Measurements from ENCODE around the gene PAPLN.

Gene PAPLN

DNA sequence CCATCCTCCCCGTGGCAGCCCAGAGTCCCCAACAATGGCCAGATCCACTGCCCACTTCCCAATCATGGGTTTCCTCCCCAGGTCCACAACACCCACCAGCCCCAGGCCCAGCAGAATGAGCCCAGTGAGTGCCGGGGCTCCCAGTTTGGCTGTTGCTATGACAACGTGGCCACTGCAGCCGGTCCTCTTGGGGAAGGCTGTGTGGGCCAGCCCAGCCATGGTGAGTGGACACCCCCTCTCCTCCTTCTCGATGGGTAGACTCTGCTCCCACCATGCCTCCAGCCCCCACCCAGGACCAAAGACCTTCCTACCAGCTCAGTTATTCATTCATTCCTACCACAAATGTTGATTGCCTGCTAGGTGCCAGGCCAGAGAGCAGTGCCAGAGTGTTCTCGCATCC, 23.8 kb downstream of the PAPLN start:
- DNase-seq (ENCODE audit: low read depth): no peak

DNA sequence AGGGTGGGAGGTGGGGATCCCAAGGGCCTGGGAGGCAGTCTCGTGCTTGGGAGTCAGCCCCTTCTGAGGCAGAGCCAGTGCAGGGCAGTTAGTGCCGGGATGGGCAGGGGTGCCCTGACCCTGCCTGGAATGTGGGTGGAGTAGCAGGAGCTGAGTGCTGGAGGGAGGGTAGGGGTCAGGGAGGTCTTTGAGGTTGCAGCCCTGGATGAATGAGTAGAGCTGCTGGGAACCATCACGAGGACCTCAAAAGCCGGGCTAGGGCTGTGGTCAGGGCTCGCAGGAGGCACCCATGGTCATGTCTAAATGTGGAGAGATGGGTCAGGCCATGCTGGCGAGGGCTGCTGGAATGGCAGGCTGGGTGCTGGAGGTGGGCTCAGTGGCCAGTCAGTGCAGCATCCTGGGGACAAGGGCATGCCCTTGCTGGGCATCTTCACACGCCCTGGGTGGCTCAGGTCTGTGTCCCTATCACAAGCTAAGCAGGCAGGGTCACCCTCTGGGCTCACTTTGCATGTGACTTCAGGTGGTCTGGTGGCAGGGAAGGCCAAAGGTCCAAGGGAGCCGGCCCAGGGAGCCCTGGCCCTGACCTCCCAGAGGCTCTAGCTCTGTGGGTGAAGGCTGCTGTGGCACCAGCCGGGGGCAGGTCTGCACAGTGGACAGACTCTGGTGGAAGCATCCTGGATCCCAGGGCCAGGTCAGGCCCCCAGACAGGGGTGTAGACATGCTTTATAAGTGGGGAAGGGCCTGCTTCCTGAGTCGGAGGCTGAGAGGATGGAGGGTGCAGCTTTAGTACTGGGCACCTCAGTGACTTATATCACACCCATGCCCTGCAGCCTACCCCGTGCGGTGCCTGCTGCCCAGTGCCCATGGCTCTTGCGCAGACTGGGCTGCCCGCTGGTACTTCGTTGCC, 24.5 kb downstream of the PAPLN start:
- DNase-seq (ENCODE audit: low read depth): no peak

DNA sequence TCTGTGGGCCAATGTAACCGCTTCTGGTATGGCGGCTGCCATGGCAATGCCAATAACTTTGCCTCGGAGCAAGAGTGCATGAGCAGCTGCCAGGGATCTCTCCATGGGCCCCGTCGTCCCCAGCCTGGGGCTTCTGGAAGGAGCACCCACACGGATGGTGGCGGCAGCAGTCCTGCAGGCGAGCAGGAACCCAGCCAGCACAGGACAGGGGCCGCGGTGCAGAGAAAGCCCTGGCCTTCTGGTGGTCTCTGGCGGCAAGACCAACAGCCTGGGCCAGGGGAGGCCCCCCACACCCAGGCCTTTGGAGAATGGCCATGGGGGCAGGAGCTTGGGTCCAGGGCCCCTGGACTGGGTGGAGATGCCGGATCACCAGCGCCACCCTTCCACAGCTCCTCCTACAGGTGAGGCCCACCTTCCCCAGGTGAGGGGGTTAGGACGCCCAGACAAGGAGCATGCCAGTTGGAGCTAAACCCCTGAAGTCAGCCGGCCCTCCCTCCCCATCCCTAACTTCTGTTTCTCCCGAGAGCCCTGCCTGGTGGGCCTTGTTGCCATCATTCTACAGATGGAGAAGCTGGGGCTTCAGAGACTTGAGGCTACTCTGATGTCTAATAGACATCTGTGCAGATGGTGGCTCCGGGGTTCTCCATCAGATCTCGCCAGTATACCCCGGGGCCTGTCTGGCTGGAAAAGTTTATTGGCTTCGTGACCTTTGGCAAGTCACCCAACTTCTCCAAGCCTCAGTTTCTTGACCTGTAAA, 25.3 kb downstream of the PAPLN start:
- no peak for DNase-seq (ENCODE audit: low read depth)

DNA sequence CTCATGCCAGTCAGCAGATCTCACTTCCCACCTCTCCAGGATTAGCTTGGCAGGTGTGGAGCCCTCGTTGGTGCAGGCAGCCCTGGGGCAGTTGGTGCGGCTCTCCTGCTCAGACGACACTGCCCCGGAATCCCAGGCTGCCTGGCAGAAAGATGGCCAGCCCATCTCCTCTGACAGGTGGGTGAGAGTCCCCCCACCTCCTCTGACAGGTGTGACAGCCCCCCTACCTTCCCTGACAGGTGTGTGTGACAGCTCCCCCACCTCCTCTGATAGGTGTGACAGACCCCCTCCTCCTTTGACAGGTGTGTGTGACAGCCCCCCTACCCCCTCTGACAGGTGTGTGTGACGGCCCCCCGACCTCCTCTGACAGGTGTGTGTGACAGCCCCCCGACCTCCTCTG, 26.3 kb downstream of the PAPLN start:
- DNase-seq (ENCODE audit: low read depth): no peak

DNA sequence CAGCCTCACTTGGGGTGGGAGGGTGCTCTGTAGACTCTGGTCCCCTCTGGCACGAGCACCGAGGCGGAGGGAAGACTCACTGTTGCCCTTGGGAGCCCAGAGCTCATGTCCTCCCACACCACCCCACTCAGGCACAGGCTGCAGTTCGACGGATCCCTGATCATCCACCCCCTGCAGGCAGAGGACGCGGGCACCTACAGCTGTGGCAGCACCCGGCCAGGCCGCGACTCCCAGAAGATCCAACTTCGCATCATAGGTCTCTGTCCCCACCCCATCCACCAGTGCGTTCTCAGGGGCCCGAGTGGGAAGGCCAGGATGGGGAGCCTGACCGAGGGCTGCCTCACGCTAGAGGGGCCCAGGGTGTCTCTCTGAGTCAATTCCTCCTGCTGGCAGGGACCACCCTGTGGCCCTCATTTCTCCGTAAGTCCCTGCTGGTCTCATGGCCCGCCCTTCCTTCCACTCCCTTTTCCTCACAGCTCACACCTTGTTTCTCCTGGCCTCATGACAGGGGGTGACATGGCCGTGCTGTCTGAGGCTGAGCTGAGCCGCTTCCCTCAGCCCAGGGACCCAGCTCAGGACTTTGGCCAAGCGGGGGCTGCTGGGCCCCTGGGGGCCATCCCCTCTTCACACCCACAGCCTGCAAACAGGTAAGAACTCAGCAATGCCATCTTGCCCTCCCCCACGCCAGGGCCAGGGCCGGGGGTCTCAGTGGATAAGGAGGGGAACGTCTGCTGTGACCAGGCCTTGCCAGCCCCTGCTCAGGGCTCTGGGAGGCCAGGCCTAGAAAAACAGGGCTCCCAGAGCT, 27.0 kb downstream of the PAPLN start:
- no peak for DNase-seq (ENCODE audit: low read depth)

DNA sequence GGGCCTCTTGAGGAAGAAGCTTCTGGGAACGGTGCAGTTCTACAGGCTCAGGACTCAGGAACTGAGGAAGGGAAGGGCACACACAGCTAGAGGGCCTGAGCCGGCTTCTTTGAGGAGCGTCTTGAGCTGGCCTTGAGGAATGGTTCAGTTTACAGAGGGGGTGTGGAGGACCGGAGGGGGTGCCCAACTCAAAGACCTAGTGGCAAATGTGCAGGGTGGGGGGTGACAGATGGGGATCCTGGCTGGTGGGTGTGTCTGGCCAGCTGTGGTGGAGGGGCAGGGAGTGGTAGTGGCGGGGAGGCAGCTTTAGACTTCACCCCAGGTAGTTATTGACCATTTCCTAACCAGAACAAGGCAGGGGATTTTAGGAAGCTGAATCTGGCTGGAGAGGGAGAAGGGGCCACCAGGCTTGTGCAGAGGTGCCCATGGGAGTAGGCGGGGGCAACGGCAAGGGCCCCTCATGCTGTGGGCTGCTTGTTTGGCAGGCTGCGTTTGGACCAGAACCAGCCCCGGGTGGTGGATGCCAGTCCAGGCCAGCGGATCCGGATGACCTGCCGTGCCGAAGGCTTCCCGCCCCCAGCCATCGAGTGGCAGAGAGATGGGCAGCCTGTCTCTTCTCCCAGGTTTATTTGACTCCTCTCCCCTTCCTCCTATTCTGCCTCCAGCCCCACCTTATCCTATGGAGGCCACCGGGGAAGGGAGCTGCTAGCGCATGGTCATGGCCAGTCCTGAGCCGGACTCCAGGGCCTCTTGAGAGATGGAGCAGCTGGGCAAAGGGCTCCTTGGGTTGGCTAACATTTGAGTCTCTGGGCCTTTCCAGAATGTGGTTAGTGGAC, 27.8 kb downstream of the PAPLN start:
- no peak for DNase-seq (ENCODE audit: low read depth)

DNA sequence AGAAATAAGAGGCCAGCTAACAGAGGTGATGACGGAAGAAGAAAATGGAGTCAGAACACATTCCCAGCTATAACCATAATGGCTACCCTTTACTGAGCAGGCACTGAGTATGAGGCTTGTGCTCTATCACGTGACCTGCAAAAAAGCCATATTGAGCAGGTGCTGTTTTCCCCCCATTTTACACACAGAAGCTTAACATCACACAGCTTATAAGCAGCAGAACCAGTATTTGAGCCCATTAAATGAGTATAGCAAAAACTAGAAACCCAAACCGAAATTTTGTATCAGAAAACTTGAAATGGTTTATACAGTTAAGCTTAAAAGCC, 28.4 kb downstream of the PAPLN start:
- no peak for DNase-seq (ENCODE audit: low read depth)

DNA sequence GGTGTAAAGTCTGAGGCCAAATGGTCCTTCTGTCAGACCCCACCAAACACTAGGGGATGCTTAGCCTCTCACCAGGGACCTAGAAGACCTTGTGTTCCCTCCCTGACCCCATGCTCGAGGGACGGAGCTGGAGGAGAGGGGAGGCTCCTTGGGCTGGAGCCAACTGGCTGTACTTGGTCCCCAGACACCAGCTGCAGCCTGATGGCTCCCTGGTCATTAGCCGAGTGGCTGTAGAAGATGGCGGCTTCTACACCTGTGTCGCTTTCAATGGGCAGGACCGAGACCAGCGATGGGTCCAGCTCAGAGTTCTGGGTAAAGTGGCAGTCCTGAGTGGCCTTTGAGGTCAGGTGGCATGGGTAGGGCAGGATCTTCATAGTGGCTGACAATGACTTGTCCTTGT, 29.0 kb downstream of the PAPLN start:
- DNase-seq (ENCODE audit: low read depth): no peak

DNA sequence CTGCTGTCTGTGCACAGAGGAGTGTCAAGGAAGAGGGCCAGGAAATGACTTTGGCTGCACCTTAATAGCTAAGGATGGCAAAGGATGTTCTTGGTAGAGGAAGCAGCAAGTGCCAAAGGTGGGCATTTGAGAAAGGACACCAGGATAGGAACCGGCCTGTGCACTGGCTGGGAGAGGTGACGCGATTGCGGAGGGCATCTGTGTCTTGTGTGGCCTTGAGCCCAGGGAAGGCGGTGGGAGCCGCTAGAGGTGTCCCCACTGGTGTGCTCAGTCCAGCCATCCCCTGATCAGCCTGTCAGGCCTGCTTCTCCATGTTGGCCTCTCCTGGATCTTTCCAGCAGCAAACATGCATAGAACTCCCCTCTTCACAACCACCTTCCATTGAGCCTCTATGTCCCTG, 30.2 kb downstream of the PAPLN start:
- no peak for DNase-seq (ENCODE audit: low read depth)

DNA sequence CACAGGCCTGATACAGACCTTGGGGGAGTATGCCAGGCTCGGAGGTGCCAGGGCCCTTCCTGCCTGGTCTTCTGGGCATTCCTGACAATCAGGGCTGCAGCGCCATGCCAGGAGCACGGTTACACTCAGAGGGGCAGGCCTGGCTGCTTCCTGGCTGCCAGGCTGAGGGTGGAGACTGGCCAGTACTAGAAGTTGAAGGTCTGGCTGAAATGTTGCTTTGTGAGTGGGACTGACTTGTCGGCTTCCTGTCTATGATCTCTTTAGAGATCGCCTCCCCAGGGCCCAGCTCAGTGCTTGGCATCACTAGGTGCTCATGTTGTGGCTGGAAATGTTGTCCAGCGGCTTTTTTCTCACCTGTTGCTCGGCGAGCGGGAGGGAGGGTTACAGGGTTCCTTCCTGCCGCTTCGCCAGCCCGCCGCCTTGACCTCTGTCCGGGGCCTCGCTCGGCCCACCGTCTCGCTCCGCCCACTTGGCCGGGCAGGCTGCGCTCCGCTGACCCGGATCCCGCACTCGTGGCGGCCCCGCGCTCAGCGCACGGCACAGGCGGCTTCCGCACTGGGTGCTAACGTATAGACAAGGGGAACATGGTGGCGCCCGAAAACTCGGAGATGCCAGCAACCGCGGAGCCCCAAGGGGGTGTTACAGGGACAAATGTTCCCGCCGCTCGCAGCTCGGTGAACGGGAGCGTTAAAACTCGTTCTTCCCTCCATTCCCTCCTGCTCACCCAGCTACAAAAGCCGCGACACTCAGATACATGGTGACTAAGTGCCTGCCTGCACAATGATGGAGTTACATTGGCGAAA, 32.6 kb downstream of the PAPLN start:
- no peak for DNase-seq (ENCODE audit: low read depth)

DNA sequence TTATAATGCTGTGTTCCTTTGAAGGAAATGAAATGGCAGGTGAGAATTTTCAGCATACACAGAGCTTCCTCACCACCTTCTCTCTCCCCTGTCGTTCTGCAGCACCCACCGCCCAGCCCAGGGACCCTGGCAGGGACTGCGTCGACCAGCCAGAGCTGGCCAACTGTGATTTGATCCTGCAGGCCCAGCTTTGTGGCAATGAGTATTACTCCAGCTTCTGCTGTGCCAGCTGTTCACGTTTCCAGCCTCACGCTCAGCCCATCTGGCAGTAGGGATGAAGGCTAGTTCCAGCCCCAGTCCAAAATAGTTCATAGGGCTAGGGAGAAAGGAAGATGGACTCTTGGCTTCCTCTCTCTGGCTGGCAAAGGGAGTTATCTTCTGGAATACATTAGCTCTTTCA, 35.1 kb downstream of the PAPLN start:
- no peak for DNase-seq (ENCODE audit: low read depth)

DNA sequence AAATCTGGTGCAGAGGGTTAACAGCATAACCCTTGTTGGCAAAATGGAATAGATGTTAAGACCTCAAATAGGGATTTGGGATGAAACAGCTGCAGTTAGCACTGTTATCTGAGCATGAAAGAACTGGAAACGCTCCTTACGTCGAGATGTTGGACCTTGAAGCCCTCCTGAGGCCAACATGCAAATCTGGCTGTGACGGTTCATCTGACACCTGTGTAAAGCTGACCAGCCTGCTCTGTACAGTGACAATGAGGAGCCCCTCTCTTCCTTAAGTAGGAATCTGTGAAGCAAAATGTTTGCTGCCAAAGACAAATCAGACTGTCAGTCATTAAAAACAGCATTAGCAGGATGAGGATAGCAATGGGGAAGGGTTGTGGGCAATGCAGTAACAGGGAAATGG, 36.5 kb downstream of the PAPLN start:
- DNase-seq (ENCODE audit: low read depth): no peak

DNA sequence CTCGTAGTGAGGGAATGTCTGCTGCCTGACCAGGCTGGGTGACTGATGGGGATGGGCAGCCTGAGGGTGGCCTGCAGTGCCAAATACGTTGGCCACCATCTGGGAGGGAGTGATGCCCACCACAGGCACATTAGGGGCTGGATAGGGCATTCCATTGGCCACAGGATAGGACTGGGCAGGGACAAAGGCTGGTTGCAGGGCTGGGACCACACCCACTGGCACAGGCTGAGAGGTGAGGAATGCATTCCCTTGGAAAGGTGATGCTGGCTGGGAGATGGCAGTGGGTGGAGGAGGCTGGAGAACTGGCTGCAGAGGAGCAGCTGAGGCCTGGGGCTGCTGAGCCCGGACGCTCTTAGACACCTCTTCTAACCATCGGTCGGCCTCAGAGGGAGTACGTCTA, 39.5 kb downstream of the PAPLN start:
- DNase-seq (ENCODE audit: low read depth): no peak

DNA sequence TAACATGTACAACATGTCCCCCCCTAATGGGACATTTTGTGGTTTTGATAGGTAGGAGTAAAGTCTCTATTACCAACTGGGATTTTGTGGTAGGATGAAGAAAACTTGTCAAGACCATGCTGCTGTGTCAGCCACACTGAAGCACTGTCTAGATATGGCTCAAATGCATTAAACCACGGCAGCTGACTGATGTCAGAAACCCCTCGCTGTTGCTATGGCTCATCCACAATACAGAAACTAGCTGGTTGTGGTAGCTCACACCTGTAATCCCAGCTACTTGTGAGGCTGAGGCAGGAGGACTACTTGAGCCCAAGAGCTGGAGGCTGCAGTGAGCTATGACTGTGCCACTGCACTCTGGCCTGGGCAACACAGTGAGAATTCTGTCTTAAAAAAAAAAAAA, 40.1 kb downstream of the PAPLN start:
- DNase-seq (ENCODE audit: low read depth): no peak

DNA sequence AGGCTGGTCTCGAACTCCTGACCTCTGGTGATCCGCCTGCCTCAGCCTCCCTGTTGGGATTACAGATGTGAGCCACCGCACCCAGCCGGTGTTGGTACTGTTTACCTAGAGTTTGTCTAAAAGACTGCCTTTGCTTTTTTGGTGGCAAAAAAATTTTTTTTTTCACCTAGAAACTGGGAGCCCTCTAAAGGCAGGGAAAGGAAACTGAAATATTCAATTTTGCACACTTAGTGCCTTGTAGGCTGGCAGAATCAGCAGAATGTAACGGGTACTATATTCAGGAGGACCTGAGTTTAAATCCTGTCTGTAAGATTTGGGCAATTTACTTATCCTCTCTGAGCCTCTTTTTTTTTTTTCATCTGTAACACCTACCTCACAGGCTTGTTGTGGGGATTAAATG, 43.6 kb downstream of the PAPLN start:
- DNase-seq (ENCODE audit: low read depth): no peak

DNA sequence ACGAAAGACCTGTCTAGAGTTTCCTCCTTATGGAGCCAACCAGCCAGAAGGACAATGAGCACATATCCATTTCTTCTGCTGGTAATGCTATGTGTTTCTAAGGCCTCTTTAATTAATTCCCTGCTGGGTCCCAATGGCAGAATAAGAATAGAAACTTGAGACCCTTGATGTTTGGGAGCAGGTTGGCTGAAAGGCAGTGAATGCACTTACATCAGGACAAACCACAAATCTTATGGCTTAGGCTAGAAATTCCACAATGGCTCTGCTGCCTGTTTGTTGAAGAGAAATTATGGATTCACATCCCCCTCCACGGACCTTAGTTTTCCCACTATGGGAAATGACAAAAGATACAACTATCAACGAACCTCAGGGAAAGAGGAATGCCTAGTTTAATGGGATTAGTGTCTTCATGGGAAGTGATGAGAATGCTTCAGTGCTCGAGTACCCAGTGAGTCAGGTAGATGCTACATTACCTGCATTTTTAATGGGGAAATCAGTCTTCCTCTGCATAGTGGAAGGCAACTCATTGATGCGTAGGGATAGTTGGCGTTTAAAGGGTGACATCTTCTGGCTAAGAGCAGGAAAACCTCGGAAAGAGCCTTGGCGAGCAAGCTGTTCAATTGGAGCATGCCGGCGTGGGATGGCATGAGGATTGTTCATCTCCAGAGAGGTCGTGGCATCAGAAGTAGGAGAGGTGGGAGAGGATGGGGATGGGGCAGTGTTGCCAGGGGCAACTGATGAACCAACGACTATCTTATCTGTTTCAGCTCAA, 46.5 kb downstream of the PAPLN start:
- no peak for DNase-seq (ENCODE audit: low read depth)

DNA sequence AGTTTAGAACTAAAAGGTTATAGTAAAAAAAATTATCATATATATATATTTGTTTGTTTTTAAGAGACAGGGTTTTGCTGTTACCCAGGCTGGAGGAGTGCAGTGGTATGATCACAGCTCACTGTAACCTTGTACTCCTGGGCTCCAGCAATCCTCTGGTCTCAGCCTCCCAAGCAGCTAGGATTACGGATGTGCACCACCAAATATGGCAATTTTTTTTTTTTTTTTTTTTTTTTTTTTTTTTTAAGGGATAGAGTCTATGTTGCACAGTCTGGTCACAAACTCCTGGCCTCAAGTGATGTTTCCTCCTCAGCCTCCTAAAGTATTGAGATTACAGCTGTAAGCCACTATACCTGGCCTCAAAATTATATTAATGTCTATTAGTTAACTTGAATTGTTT, 48.7 kb downstream of the PAPLN start:
- no peak for DNase-seq (ENCODE audit: low read depth)

DNA sequence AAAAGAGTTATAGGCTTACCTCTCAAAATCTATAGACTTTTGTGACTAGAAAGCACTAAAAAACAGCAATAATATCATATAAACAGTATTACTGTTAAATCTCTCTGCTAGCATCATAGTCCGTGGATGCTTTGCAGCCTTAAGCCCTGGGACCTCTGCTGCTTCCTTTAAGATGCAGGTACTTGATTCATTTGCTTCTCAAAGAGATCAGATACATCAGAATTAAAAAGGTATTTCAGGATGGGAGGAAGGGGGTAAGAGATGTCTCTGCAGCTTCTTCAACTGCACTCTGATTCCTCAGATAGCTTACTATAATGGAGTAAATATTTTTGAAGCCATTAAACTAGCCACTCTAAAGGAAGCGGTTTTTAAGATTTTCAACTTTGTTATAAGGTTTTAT, 49.3 kb downstream of the PAPLN start:
- no peak for DNase-seq (ENCODE audit: low read depth)

DNA sequence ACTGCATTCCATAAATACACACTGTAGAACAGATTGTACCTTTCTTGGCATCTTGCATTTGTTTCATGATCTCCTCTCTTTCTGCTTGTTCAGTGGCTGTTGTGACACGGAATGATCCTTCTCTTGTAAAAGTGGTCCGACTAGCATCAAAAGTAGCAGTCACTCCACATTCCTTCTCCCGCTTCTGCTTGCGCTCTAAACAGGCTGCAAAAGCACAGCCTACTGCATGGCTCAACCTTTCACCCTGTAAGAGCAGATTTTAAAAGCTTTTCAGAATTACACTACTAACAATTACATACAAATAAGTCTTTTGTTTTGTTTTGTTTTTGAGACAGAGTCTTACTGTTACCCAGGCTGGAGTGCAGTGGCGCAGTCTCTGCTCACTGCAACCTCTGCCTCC, 49.8 kb downstream of the PAPLN start:
- DNase-seq (ENCODE audit: low read depth): no peak

DNA sequence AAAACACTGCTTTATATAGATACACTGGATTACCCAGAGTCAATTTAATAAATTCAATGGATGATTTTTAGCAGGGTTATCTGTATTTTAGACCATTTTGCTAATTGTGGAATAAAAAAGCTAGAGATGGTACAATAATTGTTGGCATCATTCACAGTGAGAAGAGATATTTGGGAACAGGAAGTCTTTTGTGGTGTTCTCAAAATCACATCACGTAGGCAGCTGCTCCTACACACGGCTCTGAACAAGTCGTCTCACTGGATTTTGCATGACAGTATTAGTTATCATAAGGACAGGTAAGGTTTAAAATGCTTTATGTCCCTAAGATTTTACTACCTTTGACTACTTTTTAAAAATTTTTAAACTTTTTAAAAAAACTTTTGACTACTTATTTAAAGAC, 52.0 kb downstream of the PAPLN start:
- DNase-seq (ENCODE audit: low read depth): no peak

All from T-helper 22 cell (primary cell).